Measurements from ENCODE around the gene CLDN15. TPM values are rescaled to one million over a fixed set of nuclear protein-coding genes. Genes with fewer than 3 reads are reported as not detected.
"Not testable (repeated sequence)": the region's sequence is repeated elsewhere in the genome, so short reads cannot be mapped to it uniquely, and the experiment has no call there.

Gene CLDN15
- total RNA-seq, 8 experiments from 2014 or later = 2.5 to 12.2 (median 4.8) TPM

- ATAC-seq (replicated peaks in 6 of 8); H3K27ac ChIP-seq; in situ Hi-C loops (cut with MboI; ENCODE audit: low pct_unique_long_range_greater_than_20kb in 2 of 9, low sequenced_read_pairs in 9 of 9, unreplicated experiment in 9 of 9); H3K4me3 ChIP-seq; H3K4me1 ChIP-seq (replicated peaks in 1 of 2): not testable (repeated sequence)
- WGBS, 10 experiments = 29 to 100% (median 60%) methylated on average over 1 to 5 of the region's 6 CpGs; no CpG with 5 or more reads in 5 of the 10 experiments
Measured at GRCh38 chr7:101264102-101264706, 26.6 kb upstream of the CLDN15 start.

DNA sequence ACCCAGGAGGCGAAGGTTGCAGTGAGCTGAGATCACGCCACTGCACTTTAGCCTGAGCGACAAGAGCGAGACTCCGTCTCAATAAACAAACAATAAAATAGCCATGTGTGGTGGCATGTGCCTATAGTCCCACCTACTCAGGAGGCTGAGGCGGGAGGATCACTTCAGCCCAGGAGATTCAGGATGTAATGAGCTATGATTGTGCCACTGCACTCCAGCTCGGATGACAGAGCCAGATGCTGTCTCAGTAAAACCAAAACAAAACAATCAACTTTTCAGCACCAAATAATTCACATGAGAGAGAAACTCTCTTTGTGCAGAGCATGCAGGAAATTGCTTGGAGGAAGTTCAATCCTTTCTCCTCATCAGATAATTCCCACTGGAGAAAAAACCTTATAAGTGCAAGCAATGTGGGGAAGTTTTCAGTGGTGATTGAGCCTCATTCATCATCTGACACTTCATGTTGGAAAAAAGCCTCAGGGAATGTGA lies 20.7 kb upstream of the CLDN15 start:
- Histone ChIP-seq H3K27ac (no peak overlapping the region), H3K4me3 (no peak overlapping the region), H3K4me1 (replicated peaks in 1 of 2) (no peaks in the 10 kb centered on the region)
- 40 to 83% (median 67%) methylated on average over 1 to 5 of the region's 7 CpGs; no CpG with 5 or more reads in 3 of the 10 experiments for WGBS, 10 experiments
- peak in 1 of 8 experiments; percentile 29 for ATAC-seq (replicated peaks in 6 of 8)
- in situ Hi-C loops (cut with MboI; ENCODE audit: low pct_unique_long_range_greater_than_20kb in 2 of 9, low sequenced_read_pairs in 9 of 9, unreplicated experiment in 9 of 9) = no loop called here

DNA sequence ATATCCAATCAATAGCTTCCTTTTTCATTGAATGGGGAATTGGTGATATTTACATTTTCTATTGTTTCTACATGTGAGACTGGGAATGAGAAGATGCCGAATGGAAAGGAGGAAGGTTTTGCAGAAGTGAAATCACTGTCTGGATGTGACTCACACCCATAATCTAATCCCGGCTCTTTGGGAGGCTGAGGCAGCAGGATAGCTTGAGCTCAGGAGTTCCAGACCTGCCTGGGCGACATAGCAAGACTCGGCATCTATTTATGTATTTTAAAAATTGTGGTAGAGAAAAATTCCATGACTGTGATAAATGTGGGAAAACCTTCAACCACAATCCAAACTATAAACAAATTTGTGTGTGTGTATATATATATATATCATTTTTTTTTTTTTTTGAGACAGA lies 18.2 kb upstream of the CLDN15 start:
- no peak overlapping the region for H3K4me3 ChIP-seq
- H3K4me1 ChIP-seq (replicated peaks in 1 of 2) = peaks cover 6% of the 10 kb centered on the region in 2 donors
- WGBS, 10 experiments = 0 to 93% (median 58%) methylated on average over 1 to 4 of the region's 4 CpGs
- in situ Hi-C loops (cut with MboI; ENCODE audit: low pct_unique_long_range_greater_than_20kb in 2 of 9, low sequenced_read_pairs in 9 of 9, unreplicated experiment in 9 of 9) = no loop called here
- no peak overlapping the region for H3K27ac ChIP-seq
- ATAC-seq (replicated peaks in 6 of 8) = no peak

DNA sequence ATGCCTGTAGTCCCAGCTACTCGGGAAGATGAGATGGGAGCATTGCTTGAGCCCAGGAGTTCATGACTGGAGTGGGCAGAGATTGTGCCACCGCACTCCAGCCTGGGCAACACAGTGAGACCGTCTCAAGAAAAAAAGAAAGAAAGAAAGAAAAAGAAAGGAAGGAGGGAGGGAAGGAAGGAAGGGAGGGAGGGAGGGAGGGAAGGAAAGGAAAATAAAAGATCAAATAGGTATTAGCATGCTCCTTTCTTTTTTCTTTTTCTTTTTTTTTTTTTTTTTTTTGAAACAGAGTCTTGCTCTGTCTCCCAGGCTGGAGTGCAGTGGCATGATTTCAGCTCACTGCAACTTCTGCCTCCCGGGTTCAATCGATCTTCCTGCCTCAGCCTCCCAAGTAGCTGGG lies 15.6 kb upstream of the CLDN15 start:
- 25 to 100% (median 65%) methylated on average over 1 to 3 of the region's 5 CpGs; no CpG with 5 or more reads in 5 of the 10 experiments for WGBS, 10 experiments
- in situ Hi-C loops (cut with MboI; ENCODE audit: low pct_unique_long_range_greater_than_20kb in 2 of 9, low sequenced_read_pairs in 9 of 9, unreplicated experiment in 9 of 9); H3K4me3 ChIP-seq; H3K27ac ChIP-seq; ATAC-seq (replicated peaks in 6 of 8): not testable (repeated sequence)
- H3K4me1 ChIP-seq (replicated peaks in 1 of 2) = peaks cover 11 to 12% of the 10 kb centered on the region in 2 donors

DNA sequence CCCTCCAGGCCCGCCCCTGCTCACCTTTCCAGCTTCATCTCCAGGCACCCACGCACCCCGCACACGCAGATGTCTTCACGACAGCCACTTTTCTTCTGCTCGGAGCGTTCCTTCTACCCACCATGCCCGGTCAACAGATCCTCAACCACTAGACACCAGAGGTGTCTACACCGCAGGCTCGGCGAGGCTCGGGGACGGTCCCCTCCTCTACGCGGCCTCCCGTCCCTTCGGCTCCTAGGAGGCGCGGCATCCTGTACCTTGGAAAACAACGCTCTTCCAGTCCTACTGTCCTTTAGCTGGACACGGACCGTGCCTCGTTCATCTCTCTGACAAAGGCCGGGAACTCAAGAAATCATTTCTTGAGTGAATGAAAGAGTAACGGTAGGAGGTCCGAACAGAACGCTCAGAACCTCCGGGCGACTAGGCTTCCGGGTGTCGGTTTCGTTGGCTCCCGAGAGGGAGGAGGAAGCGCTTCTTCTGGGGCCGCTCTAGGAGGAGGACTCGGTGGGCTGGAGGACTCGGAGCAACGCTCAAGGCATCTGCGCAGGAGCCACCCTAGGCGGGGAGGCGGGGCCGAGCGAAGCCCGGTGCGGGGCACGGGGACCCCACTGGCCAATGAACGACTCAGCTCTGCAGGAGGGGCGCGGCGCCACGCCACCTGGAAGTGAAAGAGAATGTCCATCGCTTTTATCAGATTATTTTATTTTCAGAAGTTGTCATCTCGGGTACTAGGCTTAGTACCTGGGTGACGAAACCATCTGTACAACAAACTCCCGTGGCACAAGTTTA lies 14.5 kb upstream of the CLDN15 start:
- peak overlapping the region; percentile 64 to 82 for H3K27ac ChIP-seq
- ATAC-seq (replicated peaks in 6 of 8) = peak; percentile 97 to 100 (median 100)
- 0 to 4% (median 0%) methylated on average over 1 to 34 of the region's 55 CpGs; no CpG with 5 or more reads in 3 of the 10 experiments for WGBS, 10 experiments
- H3K4me1 ChIP-seq (replicated peaks in 1 of 2) = peaks cover 11 to 12% of the 10 kb centered on the region in 2 donors
- in situ Hi-C loops (cut with MboI; ENCODE audit: low pct_unique_long_range_greater_than_20kb in 2 of 9, low sequenced_read_pairs in 9 of 9, unreplicated experiment in 9 of 9) = no loop called here
- H3K4me3 ChIP-seq = peak overlapping the region; percentile 70 to 98 (median 78)

DNA sequence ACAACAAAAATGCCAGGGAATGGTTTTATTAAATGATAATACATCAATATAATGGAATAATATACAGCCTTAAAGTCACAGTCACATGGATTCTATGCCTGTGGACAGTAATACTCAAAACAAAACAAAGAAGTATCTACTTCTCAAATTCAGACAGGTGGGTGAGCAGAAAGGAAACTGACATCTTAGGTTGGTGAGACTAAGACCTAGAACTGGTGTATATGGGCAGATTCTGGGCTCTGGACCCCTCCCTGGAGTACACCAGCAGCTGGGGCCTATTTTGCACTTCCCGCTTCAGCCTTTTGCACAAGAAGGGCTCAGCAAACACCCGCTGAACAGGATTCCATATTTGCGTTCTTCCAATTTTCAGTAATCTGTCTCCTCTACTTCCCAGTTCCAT lies 12.7 kb upstream of the CLDN15 start:
- no peak for ATAC-seq (replicated peaks in 6 of 8)
- no peak overlapping the region for H3K4me3 ChIP-seq
- H3K4me1 ChIP-seq (replicated peaks in 1 of 2) = peaks cover 16 to 17% of the 10 kb centered on the region in 2 donors
- in situ Hi-C loops (cut with MboI; ENCODE audit: low pct_unique_long_range_greater_than_20kb in 2 of 9, low sequenced_read_pairs in 9 of 9, unreplicated experiment in 9 of 9) = no loop called here
- WGBS, 10 experiments = 96 to 100% (median 100%) methylated on average over 1 to 3 of the region's 3 CpGs; no CpG with 5 or more reads in 6 of the 10 experiments
- no peak overlapping the region for H3K27ac ChIP-seq

GRCh38 chr7:101248276-101248675 lies 10.7 kb upstream of the CLDN15 start:
- in situ Hi-C loops (cut with MboI; ENCODE audit: low pct_unique_long_range_greater_than_20kb in 2 of 9, low sequenced_read_pairs in 9 of 9, unreplicated experiment in 9 of 9) = no loop called here
- no peak overlapping the region for H3K27ac ChIP-seq
- 80 to 100% (median 100%) methylated on average over 1 to 5 of the region's 5 CpGs; no CpG with 5 or more reads in 2 of the 10 experiments for WGBS, 10 experiments
- ATAC-seq (replicated peaks in 6 of 8) = no peak
- H3K4me1 ChIP-seq (replicated peaks in 1 of 2) = peaks cover 21 to 23% of the 10 kb centered on the region in 2 donors
- no peak overlapping the region for H3K4me3 ChIP-seq

DNA sequence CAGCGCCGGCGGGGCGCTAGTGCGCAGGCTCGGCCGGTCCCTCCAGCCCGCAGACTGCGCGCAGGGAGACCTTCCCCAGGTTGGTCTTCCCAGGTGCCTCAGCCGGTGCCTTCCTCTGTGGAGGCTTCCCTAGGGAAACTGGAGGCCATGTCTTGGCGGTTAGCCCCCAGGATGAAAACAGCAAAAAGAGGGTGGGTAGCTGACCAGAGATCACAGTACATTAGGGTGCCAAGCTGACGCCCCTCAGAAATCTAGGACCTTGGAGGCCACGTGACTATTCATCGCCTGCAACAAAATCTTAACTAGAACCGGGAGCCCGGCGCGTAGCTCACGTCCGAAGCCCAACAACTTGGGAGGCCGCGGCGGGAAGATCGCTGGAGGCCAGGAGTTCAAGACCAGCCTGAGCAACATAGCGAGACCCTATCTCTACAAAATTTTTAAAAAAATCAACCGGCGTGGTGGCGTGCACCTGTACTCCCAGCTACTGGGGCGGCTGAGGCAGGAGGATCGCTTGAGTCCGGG lies 7.6 kb upstream of the CLDN15 start:
- 20 to 89% (median 66%) methylated on average over 1 to 18 of the region's 32 CpGs; no CpG with 5 or more reads in 2 of the 10 experiments for WGBS, 10 experiments
- peak overlapping the region; percentile 91 to 96 for H3K27ac ChIP-seq

DNA sequence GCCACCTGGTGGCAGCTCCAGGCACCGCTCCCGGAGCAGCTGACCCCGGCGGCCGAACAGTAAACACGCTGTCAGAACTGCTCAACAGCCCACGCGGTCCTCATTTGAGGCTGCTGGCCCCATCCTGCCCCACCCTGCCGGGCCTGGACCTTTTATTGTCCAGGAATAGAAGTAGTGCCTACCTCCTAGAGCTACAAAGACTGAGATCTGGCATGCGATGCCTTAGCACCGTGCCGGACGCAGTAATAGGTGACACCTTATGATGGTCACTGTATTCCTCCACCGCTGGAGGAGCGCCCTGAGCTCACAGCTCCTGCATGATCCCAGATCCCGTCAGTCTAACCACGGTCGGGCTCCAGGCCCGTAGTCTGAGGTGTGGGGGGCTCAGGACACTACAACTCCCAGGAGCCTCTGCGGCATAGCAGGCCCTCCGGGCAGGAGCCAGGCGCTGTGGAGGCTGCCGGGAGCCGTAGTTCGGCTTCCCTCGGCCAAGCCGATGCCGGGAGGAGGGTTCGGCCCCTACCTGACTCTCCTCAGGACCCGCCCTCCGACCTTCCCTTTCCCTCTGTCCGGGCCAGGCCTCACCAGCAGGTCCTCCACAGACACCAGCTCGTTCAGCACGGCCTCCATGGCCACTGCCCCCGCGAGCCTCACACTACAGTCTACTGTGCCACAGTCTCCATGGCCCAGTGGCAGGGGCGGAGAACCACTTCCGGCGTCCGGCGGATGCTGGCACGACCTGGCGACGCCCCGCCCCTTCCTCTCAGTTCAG lies 7.0 kb upstream of the CLDN15 start, which contains the start of gene FIS1:
TSS of gene FIS1 (minus strand) at position 707 of the 772 bp plus-strand sequence. CDS start at position 630, 77 bp downstream.
- in situ Hi-C loops (cut with MboI; ENCODE audit: low pct_unique_long_range_greater_than_20kb in 2 of 9, low sequenced_read_pairs in 9 of 9, unreplicated experiment in 9 of 9) = no loop called here
- H3K4me1 ChIP-seq (replicated peaks in 1 of 2) = peaks cover 12% of the 10 kb centered on the region in 2 donors
- WGBS, 10 experiments = 0 to 3% (median 0%) methylated on average over 2 to 6 of the region's 45 CpGs; no CpG with 5 or more reads in 5 of the 10 experiments
- peak within 1 kb of the TSS; percentile 91 to 96 for H3K27ac ChIP-seq
- H3K4me3 ChIP-seq = peak within 1 kb of the TSS; percentile 68 to 90 (median 83)
- ATAC-seq (replicated peaks in 6 of 8) = peak; percentile 89 to 97 (median 95)

More for the DNA sequence above, 7.6 kb upstream of the CLDN15 start:
- in situ Hi-C loops (cut with MboI; ENCODE audit: low pct_unique_long_range_greater_than_20kb in 2 of 9, low sequenced_read_pairs in 9 of 9, unreplicated experiment in 9 of 9) = no loop called here
- no peak for ATAC-seq (replicated peaks in 6 of 8)
- Histone ChIP-seq H3K4me1 (replicated peaks in 1 of 2) (peaks cover 12% of the 10 kb centered on the region in 2 donors), H3K4me3 (peak overlapping the region; percentile 68 to 90 (median 83))

DNA sequence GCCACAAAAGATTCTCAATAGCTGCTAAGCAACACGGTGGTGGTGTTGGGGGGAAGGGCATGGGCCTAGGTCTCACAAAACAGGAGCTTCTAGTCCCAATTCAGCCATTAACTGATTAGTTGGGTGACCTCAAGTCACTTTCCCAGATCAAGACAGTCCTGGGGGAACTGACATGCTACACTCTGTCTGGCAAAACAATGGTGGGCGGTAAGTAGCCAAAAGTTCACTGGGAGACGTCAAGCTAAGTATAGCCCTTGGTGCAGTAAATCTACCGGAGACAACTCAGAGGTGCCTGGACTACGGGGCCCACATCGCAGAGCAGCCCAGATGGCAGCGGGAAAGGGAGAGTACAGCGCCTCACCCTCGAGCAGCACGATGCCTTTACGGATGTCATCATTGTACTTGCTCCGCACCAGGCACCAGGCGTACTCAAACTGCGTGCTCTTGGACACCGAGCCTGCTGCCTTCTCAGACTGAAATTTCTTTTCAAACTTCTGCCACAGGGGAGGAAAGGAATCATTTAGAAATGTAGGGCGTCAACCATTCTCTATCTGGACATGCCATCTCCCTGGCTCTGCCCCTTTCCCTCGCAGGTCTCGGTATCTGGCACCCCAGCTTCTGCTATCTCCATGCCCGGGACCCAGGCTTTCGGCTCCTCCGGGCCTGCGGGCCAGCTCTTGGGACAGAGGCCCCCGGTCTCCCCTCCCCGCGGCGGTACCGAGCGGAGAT lies 6.2 kb upstream of the CLDN15 start:
- Histone ChIP-seq H3K4me1 (replicated peaks in 1 of 2) (peaks cover 12% of the 10 kb centered on the region in 2 donors), H3K4me3 (peak overlapping the region; percentile 68 to 90 (median 83)), H3K27ac (peak overlapping the region; percentile 91 to 96)
- WGBS, 10 experiments = 0 to 53% (median 15%) methylated on average over 1 to 14 of the region's 28 CpGs; no CpG with 5 or more reads in 1 of the 10 experiments
- in situ Hi-C loops (cut with MboI; ENCODE audit: low pct_unique_long_range_greater_than_20kb in 2 of 9, low sequenced_read_pairs in 9 of 9, unreplicated experiment in 9 of 9) = no loop called here
- ATAC-seq (replicated peaks in 6 of 8) = peak in 3 of 8 experiments; percentile 1 to 13 (median 6)

DNA sequence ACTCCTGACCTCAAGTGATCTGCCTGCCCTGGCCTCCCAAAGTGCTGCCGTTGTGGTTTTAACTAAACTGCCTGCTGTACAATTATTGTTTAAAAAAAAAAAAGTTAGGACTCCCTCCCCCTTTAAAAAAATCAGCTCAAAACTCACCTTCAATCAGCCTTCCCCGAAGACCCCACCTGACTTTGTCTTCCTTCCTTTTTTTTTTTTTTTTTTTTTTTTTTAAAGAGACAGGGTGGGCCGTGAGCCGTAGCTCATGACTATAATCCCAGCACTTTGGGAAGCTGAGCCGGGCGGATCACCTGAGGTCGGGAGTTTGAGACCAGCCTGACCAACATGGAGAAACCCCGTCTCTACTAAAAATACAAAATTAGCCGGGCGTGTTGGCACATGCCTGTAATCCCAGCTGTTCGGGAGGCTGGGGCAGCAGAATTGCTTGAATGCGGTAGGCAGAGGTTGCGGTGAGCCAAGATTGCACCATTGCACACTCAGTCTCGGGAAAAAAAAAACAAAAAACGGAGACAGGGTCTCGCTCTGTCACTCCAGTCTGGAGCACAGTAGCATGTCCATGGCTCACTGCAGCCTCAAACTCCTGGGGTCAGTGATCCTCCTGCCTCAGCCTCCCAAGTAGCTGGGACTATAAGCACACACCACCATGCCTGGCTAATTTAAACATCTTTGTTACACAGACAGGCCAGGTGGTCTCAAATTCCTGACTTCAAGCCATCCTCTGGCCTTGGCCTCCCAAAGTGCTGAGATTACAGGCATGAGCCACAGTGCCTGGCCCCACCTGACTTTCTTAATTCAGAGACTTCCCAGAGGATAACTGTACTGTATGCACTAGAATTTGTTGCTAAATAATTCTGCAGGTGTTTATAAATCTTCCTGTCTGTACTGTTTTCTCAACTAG lies 4.1 kb upstream of the CLDN15 start:
- Histone ChIP-seq H3K4me1 (replicated peaks in 1 of 2) (peaks cover 12% of the 10 kb centered on the region in 2 donors), H3K4me3 (no peak overlapping the region), H3K27ac (no peak overlapping the region)
- ATAC-seq (replicated peaks in 6 of 8) = no peak
- in situ Hi-C loops (cut with MboI; ENCODE audit: low pct_unique_long_range_greater_than_20kb in 2 of 9, low sequenced_read_pairs in 9 of 9, unreplicated experiment in 9 of 9) = no loop called here
- 82 to 100% (median 93%) methylated on average over 1 to 6 of the region's 16 CpGs; no CpG with 5 or more reads in 2 of the 10 experiments for WGBS, 10 experiments

Measured in motor neuron (in vitro differentiated cells).